Measurements from ENCODE around the gene ATP23. TPM values are rescaled to one million over a fixed set of nuclear protein-coding genes. Genes with fewer than 3 reads are reported as not detected.
A peak's percentile ranks its signal among the peaks of the same experiment; 100 is the strongest.

The ATP23 gene
- polyA plus RNA-seq, 1 of the 3 experiments (the other 2 are of a cell fraction) = 6.4 TPM

- no peak for DNase-seq
- POLR2A ChIA-PET = no interaction called here
- Histone ChIP-seq H3K36me3 (replicated peaks in 1 of 2; ENCODE audit: control insufficient read depth in 1 of 2, insufficient read depth in 2 of 2, low read length in 1 of 2) (no peaks in the 10 kb centered on the region), H3F3A (replicated peaks; ENCODE audit: insufficient read depth) (peaks cover 28% of the 10 kb centered on the region), H4K20me1 (ENCODE audit: insufficient read depth) (no peaks in the 10 kb centered on the region), H3K9me2 (no peaks in the 10 kb centered on the region), H3K4me2 (peak overlapping the region; percentile 88), H3K79me2 (ENCODE audit: insufficient read depth) (no peaks in the 10 kb centered on the region), H3K9me3 (no peaks in the 10 kb centered on the region), H3K4me1 (ENCODE audit: control insufficient read depth in 1 of 2, insufficient read depth in 2 of 2, low read depth in 1 of 2, low read length in 1 of 2) (peaks cover 52% of the 10 kb centered on the region in 2 experiments), H3K9ac (peak overlapping the region; percentile 15; the same call in 1 of the 2 replicates), H3K27me3 (ENCODE audit: insufficient read depth) (no peaks in the 10 kb centered on the region), H3K4me3 (ENCODE audit: low read depth in 2 of 2, low read length in 1 of 2) (no peak overlapping the region; a peak in 1 of 4 replicates), H2AFZ (ENCODE audit: low read depth) (peak overlapping the region; percentile 64), H3K27ac (ENCODE audit: low read depth in 2 of 2, low read length in 1 of 2) (peak overlapping the region; percentile 48 to 79)
- TF ChIP-seq JUND (IDR thresholded peaks at IDR 0.05) (peak; percentile 52; the same call in 1 of the 2 replicates), FOSL2 (IDR thresholded peaks at IDR 0.05; ENCODE audit: borderline replicate concordance, low read depth) (peak; percentile 24; the same call in 1 of the 2 replicates), POLR2AphosphoS5 (IDR thresholded peaks at IDR 0.05; ENCODE audit: low read depth, low read length) (no peak), TCF12 (IDR thresholded peaks at IDR 0.05) (peak; percentile 60), NFIC (IDR thresholded peaks at IDR 0.05; ENCODE audit: borderline replicate concordance) (peak; percentile 80)
- 53% methylated on average over 9 of the region's 10 CpGs for WGBS (ENCODE audit: low lambda C conversion rate)
- CTCF ChIA-PET = interaction anchor here (1.3 to 10.3 kb wide), 5 partner anchors 10 to 96 kb away, joined by 3 to 67 read pairs (median 6); partner anchors contain the start of gene CTDSP2
Observed at GRCh38 chr12:57899010-57899662, 42.2 kb upstream of the ATP23 start.

DNA sequence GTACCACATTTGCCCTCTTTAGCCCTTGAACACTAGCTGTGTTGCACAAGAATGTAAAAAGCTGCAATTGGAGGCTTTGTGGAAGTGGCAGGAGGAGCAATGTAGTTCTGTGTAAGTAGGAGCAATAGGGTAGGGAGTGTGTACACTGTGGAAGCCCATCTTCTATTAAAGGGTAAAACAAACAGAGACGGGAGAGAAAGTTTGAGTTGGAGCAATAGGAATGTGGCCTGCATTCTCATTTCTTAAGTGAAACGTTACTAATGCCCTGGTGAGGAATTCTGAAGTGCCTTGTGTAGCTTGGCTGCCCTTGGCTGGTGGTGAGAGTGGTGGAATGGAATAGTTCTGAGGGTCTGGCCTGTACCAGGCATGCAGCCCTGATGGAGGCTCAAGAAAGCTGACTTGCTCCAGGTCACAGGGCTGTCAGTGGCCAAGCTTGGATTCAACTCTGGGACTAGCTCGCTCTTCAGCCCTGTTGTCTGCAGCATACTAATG lies 38.8 kb upstream of the ATP23 start:
- no peaks in the 10 kb centered on the region for H3K9me2 ChIP-seq
- no peak overlapping the region for H3K27ac ChIP-seq (ENCODE audit: low read depth in 2 of 2, low read length in 1 of 2)
- no peaks in the 10 kb centered on the region for H3K79me2 ChIP-seq (ENCODE audit: insufficient read depth)
- H3K9me3 ChIP-seq = no peaks in the 10 kb centered on the region
- no peak overlapping the region for H3K4me3 ChIP-seq (ENCODE audit: low read depth in 2 of 2, low read length in 1 of 2)
- no peak overlapping the region for H3K9ac ChIP-seq
- ChIA-PET CTCF (interaction anchor here (0.6 to 10.3 kb wide), 11 partner anchors 14 to 126 kb away, joined by 3 to 146 read pairs (median 4); partner anchors contain the start of gene CTDSP2), POLR2A (interaction anchor here (0.9 kb wide), 1 partner anchor 71 kb away, joined by 3 read pairs; no protein-coding TSS in a partner anchor)
- H3K4me1 ChIP-seq (ENCODE audit: control insufficient read depth in 1 of 2, insufficient read depth in 2 of 2, low read depth in 1 of 2, low read length in 1 of 2) = peaks cover 21 to 22% of the 10 kb centered on the region in 2 experiments
- no peaks in the 10 kb centered on the region for H4K20me1 ChIP-seq (ENCODE audit: insufficient read depth)
- no peak for DNase-seq
- H3F3A ChIP-seq (replicated peaks; ENCODE audit: insufficient read depth) = peaks cover 19% of the 10 kb centered on the region
- H3K4me2 ChIP-seq = no peak overlapping the region
- 81% methylated on average over 3 of the region's 3 CpGs for WGBS (ENCODE audit: low lambda C conversion rate)
- H3K36me3 ChIP-seq (replicated peaks in 1 of 2; ENCODE audit: control insufficient read depth in 1 of 2, insufficient read depth in 2 of 2, low read length in 1 of 2) = no peaks in the 10 kb centered on the region
- no peaks in the 10 kb centered on the region; the same call in 1 of the 2 replicates for H3K27me3 ChIP-seq (ENCODE audit: insufficient read depth)
- TF ChIP-seq RFX5 (IDR thresholded peaks at IDR 0.05; ENCODE audit: low read length) = no peak
- no peak for TF ChIP-seq CHD2 (IDR thresholded peaks at IDR 0.05; ENCODE audit: low read length, partially characterized antibody)
- no peak for TF ChIP-seq EZH2phosphoT487 (IDR thresholded peaks at IDR 0.05; ENCODE audit: borderline replicate concordance, low read depth)
- TF ChIP-seq TCF12 (IDR thresholded peaks at IDR 0.05) = no peak
- TF ChIP-seq CTCF (IDR thresholded peaks at IDR 0.05) = no peak
- TF ChIP-seq, protein P1, sequence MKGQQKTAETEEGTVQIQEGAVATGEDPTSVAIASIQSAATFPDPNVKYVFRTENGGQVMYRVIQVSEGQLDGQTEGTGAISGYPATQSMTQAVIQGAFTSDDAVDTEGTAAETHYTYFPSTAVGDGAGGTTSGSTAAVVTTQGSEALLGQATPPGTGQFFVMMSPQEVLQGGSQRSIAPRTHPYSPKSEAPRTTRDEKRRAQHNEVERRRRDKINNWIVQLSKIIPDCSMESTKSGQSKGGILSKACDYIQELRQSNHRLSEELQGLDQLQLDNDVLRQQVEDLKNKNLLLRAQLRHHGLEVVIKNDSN (IDR thresholded peaks at IDR 0.05; ENCODE audit: borderline replicate concordance, low read depth) = no peak
- TF ChIP-seq, protein P2, sequence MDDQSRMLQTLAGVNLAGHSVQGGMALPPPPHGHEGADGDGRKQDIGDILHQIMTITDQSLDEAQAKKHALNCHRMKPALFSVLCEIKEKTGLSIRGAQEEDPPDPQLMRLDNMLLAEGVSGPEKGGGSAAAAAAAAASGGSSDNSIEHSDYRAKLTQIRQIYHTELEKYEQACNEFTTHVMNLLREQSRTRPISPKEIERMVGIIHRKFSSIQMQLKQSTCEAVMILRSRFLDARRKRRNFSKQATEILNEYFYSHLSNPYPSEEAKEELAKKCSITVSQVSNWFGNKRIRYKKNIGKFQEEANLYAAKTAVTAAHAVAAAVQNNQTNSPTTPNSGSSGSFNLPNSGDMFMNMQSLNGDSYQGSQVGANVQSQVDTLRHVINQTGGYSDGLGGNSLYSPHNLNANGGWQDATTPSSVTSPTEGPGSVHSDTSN (IDR thresholded peaks at IDR 0.05) = no peak
- no peak for TF ChIP-seq MEF2A (IDR thresholded peaks at IDR 0.05; ENCODE audit: borderline replicate concordance, low read depth)
- no peak for TF ChIP-seq MAX (IDR thresholded peaks at IDR 0.05; ENCODE audit: low read depth)
- TF ChIP-seq MXI1 (IDR thresholded peaks at IDR 0.05; ENCODE audit: low read depth, low read length) = no peak
- no peak for TF ChIP-seq RAD21 (IDR thresholded peaks at IDR 0.05; ENCODE audit: low read length)
- TF ChIP-seq, protein P3, sequence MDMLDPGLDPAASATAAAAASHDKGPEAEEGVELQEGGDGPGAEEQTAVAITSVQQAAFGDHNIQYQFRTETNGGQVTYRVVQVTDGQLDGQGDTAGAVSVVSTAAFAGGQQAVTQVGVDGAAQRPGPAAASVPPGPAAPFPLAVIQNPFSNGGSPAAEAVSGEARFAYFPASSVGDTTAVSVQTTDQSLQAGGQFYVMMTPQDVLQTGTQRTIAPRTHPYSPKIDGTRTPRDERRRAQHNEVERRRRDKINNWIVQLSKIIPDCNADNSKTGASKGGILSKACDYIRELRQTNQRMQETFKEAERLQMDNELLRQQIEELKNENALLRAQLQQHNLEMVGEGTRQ (IDR thresholded peaks at IDR 0.05; ENCODE audit: borderline replicate concordance, low read depth, low read length) = no peak
- TF ChIP-seq TAF1 (IDR thresholded peaks at IDR 0.05; ENCODE audit: borderline replicate concordance, low read depth, low read length) = no peak
- H2AFZ ChIP-seq (ENCODE audit: low read depth) = no peak overlapping the region; the same call in 1 of the 2 replicates
